Midbrain (tissue), 1 donor: ENCODE measurements around the gene TCTN2.

ENCODE experiments used
- DNase-seq: peaks from one replicate; lab custom pipeline; 2025; lab: John Stamatoyannopoulos, UW

The TCTN2 gene

DNA sequence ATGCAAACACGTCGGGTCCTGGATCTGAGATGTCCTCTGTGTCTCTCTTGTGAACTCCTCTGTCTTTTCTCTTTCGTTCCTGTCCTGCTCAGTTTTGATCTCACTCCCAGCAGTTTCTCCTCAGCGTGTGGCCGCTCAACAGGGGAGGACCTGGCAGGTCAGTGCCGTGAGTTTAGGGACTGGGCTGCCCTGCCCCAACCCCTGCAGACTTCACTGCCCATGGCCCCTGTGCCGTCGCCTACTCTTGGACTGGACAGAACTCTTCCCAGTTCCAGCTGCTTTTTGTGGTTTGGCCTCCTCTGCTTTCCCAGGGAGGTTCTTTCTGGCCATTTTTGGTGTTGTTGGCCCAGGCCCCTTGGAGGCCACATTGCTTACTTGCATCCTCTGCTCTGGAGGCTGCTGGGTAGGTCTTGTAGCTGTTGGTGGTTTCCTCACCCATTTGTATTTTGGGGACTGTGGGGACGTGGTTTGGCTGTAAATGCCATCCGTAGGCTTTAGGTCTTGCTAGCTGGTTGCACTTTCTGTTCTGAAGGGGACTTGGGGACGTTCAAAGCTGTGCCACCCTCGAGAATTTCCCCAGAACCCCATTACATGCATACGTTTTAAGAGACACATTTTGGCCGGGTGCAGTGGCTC lies 71.1 kb downstream of the TCTN2 start:
- DNase-seq = no peak

DNA sequence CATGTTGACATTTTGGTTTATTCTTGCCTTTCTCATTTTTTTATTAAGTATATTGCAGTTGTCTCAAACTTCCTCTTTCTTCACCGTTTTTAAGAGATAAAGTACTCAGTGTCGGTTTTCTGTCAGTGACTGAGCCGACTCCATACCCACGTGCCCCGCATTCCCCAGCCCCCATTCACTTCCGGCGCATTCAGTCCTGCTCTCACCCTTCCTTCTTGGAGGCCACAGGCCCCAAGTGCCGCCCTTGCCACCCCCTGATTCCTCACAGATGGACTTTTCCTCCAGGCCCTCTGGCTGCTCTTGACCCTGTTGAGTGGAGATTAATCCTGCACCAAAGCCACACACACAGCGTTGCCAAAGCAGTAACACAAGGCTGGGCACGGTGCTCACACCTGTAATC lies 72.1 kb downstream of the TCTN2 start:
- DNase-seq = no peak

DNA sequence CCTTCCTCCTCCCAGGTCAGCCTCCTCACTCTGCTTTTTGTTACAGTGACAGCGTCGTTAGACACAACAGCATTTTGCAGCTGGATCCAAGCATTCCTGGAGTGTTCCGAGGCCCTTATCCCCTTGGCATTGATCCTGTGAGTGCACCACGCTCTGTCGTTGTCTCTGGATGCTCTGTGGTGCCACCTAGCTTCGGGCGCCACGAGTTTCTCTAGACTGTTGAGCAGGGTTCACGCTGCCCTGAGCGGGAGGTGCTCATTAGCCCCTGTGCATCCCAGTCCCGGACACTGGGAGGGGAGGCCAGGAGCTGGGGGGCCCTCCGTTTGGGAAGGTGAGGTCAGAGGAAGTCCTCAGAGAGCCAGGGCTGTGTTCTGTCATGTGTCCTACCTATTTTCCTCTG lies 73.9 kb downstream of the TCTN2 start:
- no peak for DNase-seq

DNA sequence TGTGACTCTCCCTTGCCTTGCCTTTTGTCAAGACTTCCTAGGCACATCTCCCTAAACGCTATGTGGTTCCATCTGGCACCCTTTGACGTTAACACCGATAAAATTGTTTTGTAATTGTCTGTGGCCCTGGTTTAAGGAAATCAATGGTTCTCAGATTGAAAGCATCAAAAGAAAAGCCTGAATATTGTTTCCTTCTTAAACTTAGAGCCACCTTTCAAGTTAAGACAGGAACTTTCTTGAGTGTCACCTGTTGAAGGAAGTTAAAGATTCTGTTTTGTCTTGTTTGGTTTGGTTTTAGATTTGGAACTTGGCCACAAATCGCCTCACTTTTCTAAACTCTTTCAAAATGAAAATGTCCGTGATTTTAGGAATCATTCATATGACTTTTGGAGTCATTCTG lies 76.4 kb downstream of the TCTN2 start:
- DNase-seq = no peak

DNA sequence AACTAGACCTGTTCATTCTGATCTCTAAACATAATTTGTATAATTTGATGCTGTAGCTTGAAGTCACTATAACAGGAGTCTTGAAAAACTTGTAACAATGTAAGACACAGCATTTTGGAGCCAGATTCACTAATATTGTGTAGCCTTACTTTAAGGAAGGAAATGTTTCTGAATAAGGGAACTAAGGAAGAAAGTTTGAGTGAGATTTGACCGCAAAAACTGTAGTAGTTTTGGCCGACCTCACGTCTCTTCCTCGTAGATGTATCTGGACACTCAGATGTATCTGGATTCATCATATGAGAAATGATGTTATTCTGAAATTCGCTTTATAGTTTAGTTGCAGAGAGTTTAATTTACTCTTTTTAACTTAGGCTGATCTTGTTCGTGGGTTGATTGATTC lies 77.2 kb downstream of the TCTN2 start:
- no peak for DNase-seq

DNA sequence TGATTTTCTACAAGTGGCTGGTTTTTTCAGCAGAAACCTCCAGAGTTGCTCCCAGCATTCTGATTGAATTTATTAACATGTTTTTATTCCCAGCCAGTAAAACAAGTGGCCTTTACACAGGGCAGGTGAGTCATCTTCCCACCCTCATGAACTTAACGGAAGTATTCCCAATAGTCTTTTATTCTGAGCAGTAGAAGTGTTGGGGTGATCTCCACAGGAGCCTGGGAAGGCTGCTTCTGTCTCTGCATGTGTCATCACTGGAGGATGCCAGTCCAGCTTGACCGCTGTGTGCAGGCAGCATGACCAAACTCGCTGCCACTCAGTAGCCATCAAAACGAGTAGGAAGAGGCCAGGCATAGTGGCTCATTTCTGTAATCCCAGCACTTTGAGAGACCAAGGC lies 77.7 kb downstream of the TCTN2 start:
- no peak for DNase-seq

DNA sequence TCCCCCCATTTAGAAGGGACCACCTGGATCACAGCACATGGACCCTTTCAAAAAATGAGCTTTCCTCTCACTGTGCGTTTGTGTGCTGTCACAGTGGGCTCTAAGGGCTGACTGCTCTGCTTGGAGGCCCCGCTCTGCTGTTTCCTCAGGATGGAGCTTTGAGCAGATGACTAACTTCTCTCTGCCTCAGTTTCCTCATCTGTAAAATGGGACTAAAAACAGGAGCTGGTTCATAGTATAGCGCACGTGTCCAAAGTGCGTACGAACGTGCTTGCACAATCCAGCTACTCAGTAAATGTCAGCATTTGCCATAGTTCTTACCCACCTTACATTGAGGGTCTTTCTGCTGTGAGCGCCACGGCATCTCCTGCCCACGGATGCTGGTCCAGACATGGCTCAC lies 78.4 kb downstream of the TCTN2 start:
- DNase-seq = no peak

DNA sequence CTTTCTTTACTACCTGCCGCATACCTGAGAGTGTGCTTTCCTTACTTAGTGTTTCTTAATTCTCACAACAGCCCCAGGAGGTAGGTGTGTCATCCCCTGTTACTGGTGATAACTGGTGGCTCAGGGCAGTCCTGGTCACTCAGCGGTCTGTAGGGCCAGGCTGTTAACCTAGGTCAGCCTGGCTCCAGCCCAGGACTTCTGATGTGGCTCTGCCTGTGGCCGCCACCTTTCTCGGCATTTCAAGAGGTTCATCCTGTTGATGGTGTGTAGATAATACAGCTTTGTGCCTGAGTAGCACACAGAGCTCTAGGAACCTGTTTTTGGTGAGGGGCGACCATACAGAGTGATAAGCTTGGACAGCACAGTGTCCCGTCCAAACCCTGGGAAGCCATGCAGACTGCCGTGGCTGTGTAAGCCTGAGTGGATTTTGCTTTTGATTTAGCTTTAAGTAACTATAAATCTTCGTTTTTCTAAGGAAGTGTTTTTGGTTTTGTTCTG lies 79.3 kb downstream of the TCTN2 start:
- DNase-seq = no peak

DNA sequence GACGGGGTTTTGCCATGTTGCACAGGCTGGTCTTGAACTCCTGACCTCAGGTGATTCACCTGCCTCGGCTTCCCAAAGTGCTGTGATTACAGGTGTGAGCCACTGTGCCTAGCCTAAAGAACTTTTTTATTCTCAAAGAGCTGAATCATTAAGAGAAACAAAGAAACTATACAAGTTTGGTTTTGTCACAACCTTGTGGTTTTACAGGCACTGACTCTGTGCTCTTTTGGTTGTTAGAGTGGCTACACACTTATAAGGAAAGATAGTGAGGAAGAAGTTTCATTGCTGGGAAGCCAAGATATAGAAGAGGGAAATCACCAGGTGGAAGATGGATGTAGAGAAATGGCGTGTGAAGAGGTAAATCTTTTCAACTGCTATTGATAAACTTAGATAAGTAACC lies 81.1 kb downstream of the TCTN2 start:
- DNase-seq = no peak

DNA sequence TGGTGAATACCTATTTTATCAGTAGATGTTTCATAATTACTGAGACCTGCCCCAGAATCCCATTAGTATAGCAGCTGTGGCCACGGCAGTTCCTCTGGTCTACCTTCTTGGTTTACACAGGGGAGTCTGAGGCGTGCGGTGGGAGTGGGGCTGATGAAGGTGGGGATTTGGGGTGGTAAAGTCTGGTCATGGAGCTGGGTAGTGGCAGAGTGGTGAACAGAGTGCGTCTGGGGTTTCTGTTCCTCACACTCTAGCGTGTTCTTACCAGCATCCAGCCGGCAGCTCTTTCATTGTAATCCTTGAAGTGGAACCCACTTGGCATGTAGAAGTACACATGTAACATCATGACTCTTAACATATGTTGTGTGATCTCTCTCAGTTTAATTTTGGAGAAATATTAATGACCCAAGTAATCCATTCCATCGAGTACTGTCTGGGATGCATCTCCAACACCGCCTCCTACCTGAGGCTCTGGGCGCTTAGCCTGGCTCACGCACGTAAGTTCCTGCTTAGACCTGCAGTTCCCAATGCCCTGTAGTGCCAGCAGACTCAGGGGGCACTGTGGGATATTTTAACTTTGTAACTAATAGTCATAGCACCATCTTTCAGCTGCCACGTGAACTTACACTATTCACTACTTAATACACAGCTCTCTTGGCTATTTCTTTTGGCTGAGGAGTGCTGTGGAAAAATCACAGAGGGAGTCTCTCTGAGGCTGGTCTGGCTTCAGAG lies 83.3 kb downstream of the TCTN2 start:
- no peak for DNase-seq

DNA sequence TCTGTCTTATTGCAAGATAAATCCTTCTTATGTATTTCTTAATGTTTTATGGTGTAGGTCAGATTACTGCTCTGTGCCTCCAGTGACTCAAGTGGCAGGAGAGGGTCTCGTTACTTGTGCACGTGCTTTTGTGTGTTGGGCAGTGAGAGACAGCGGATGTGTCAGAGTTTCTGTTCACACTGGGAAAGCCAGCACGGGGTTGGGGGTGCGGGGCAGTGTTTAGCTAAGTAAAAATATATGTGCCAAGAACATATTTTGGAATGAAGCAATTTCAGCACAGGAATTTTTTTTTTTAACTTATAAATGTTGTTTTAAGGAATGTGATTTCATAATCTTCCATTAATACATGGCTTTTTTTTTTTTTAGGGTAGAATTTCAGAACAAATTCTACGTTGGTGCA lies 86.6 kb downstream of the TCTN2 start:
- DNase-seq = no peak
